K562 (cell line): Measurements from ENCODE around the gene RHOF. TPM values are rescaled to one million over a fixed set of nuclear protein-coding genes. Genes with fewer than 3 reads are reported as not detected.
A peak's percentile ranks its signal among the peaks of the same experiment; 100 is the strongest.

ENCODE experiments used
- ATAC-seq: fragments of 200-7000 bp; cut with Tn5 transposase; 3 replicates; pipeline ENCODE4 v1.9.1; 2020; ENCODE audit warnings: moderate library complexity
- BruUV-seq: library from RNA; stranded (reverse); fragments of 400-500 nt; replicated peaks from 2 replicates; lab custom pipeline; 2021; lab: Mats Ljungman, UMichigan
- CTCF ChIA-PET: fragments of 300-600 bp; formaldehyde crosslinking; extraction: SDS; loops from one replicate; lab custom pipeline; 2021; ENCODE audit warnings: low intra/inter-chr PET ratio; lab: Yijun Ruan, JAX
- POLR2A ChIA-PET: fragments of 300-600, 350-650 bp; sonication (Branson Sonifier 250); formaldehyde crosslinking; extraction: SDS; loops from one replicate; lab custom pipeline; 2021; ENCODE audit warnings: antibody characterized with exemption, inconsistent platforms; lab: Yijun Ruan, JAX
- DNase-seq, 4 experiments: peaks; one replicate each; pipeline versions ENCODE4 v3.0.0 to v3.0.0-alpha.2; 2011 to 2018; ENCODE audit warnings: low spot score in 3 of 4, mixed read lengths in 3 of 4; ENCODE audit errors: extremely low read depth in 1 of 4
- FAIRE-seq: peaks from 2 replicates; lab custom pipeline; 2011; peaks lifted over from hg19 to GRCh38; lab: Jason Lieb, UNC
- H2AFZ ChIP-seq: 2 replicates; pipeline ENCODE4 v1.6.0; 2011; ENCODE audit warnings: low read depth, low read length, control low read depth, inconsistent platforms
- H3K27ac ChIP-seq: fragments of 200-600 bp; 3 replicates; pipeline ENCODE4 v1.8.0; 2011; ENCODE audit warnings: low read depth, mild to moderate bottlenecking, control low read depth, inconsistent platforms, low read length, moderate library complexity, mixed read lengths; ENCODE audit errors: extremely low read depth
- H3K27me3 ChIP-seq, 2 experiments: fragments of 300-600 bp in 1 of 2; 2 replicates in 1 of 2; 3 replicates in 1 of 2; pipeline versions ENCODE4 v1.6.0 to v1.8.0; 2011; ENCODE audit warnings: inconsistent platforms in 2 of 2, low read length in 2 of 2, mild to moderate bottlenecking in 1 of 2, mixed read lengths in 1 of 2, moderate library complexity in 1 of 2; ENCODE audit not compliant: control insufficient read depth in 2 of 2, insufficient read depth in 2 of 2
- H3K36me3 ChIP-seq: fragments of 300-600 bp; 3 replicates; pipeline ENCODE4 v1.8.0; 2011; ENCODE audit warnings: mild to moderate bottlenecking, low read length, inconsistent platforms; ENCODE audit not compliant: control insufficient read depth, insufficient read depth
- H3K4me1 ChIP-seq, 2 experiments: fragments of 200-600 bp in 1 of 2; replicated peaks in 1 of 2; 2 replicates in 1 of 2; 3 replicates in 1 of 2; pipeline versions ENCODE4 v1.5.1 to v1.8.0; 2011; ENCODE audit warnings: inconsistent platforms in 2 of 2, low read length in 2 of 2, mild to moderate bottlenecking in 1 of 2, mixed read lengths in 1 of 2, moderate library complexity in 1 of 2; ENCODE audit not compliant: control insufficient read depth in 2 of 2, insufficient read depth in 2 of 2
- H3K4me2 ChIP-seq: 2 replicates; pipeline ENCODE4 v1.6.1; 2011; ENCODE audit warnings: low read length, control low read depth, inconsistent platforms, mixed read lengths; ENCODE audit not compliant: insufficient read depth
- H3K4me3 ChIP-seq: fragments of 200-600 bp; sonication (generic), shearing (Covaris generic); 2 replicates; pipeline ENCODE4 v1.5.1; 2016; ENCODE audit warnings: control low read depth, inconsistent platforms
- H3K79me2 ChIP-seq: fragments of 200-600 bp; 3 replicates; pipeline ENCODE4 v1.8.0; 2011; ENCODE audit warnings: low read length, inconsistent platforms; ENCODE audit not compliant: control insufficient read depth, insufficient read depth
- H3K9ac ChIP-seq, 2 experiments: 2 replicates each; pipeline versions ENCODE4 v1.6.0 to v1.6.1; 2011; ENCODE audit warnings: low read depth in 2 of 2, low read length in 2 of 2, control low read depth in 1 of 2, inconsistent platforms in 1 of 2, mild to moderate bottlenecking in 1 of 2, mixed read lengths in 1 of 2; ENCODE audit not compliant: insufficient read depth in 1 of 2
- H3K9me1 ChIP-seq: one replicate; pipeline ENCODE4 v1.6.0; 2011; ENCODE audit warnings: inconsistent platforms, mild to moderate bottlenecking, low read length, moderate library complexity; ENCODE audit not compliant: control insufficient read depth, insufficient read depth
- H3K9me3 ChIP-seq: replicated peaks from 2 replicates; pipeline ENCODE4 v1.5.1; 2011; ENCODE audit warnings: low read depth, low read length, inconsistent platforms; ENCODE audit not compliant: control insufficient read depth, insufficient read depth
- H4K20me1 ChIP-seq: replicated peaks from 2 replicates; pipeline ENCODE4 v1.6.1; 2011; ENCODE audit warnings: low read length, inconsistent platforms, mixed read lengths; ENCODE audit not compliant: control insufficient read depth, insufficient read depth
- BDP1 ChIP-seq: IDR thresholded peaks from 3 replicates; pipeline ENCODE4 v1.6.1; 2011; ENCODE audit not compliant: insufficient read length, insufficient read depth
- DACH1 ChIP-seq: fragments of 450-650 bp; IDR thresholded peaks from 2 replicates; pipeline ENCODE4 v1.6.1; 2018; ENCODE audit not compliant: partially characterized antibody
- EZH2 ChIP-seq: IDR thresholded peaks from 2 replicates; pipeline ENCODE4 v1.6.1; 2012; ENCODE audit warnings: low read depth, mild to moderate bottlenecking, inconsistent platforms, low read length, borderline replicate concordance
- MYC ChIP-seq, 2 experiments: fragments of 250-450 bp in 1 of 2; sonication (Bioruptor Pico) in 1 of 2; IDR thresholded peaks; 2 replicates each; pipeline versions ENCODE4 v1.5.1 to v1.6.1; 2012 to 2021; ENCODE audit warnings: low read depth in 2 of 2, borderline replicate concordance in 1 of 2, improper control_type of control experiment in 1 of 2, low read length in 1 of 2, mild to moderate bottlenecking in 1 of 2, moderate library complexity in 1 of 2
- PTBP1 ChIP-seq: fragments of 200-400 bp; formaldehyde crosslinking; IDR thresholded peaks from 2 replicates; pipeline ENCODE4 v1.6.1; 2017; ENCODE audit warnings: low read depth, low read length
- SMAD2 ChIP-seq: fragments of 150-350 bp; IDR thresholded peaks from 2 replicates; pipeline ENCODE4 v1.6.1; 2014; ENCODE audit warnings: low read depth, mild to moderate bottlenecking, low read length
- STAT5A ChIP-seq: IDR thresholded peaks from 2 replicates; pipeline ENCODE4 v1.6.1; 2012; ENCODE audit warnings: low read length, inconsistent platforms, borderline replicate concordance
- ZFP1 ChIP-seq: fragments of 450-650 bp; formaldehyde crosslinking; IDR thresholded peaks from 2 replicates; pipeline ENCODE4 v1.4.0; 2020; ENCODE audit warnings: mild to moderate bottlenecking, mixed read lengths
- ZNF263 ChIP-seq: sonication (generic); formaldehyde crosslinking; IDR thresholded peaks from 2 replicates; pipeline ENCODE4 v1.8.0; 2022; ENCODE audit warnings: mild to moderate bottlenecking, missing genetic modification reagents, borderline replicate concordance
- WGBS: fragments of 100-300 bp; shearing (Covaris generic); methylation state at CpG from one replicate; pipeline ENCODE4 v1.1.6; 2016; ENCODE audit warnings: low coverage, mixed read lengths; ENCODE audit not compliant: insufficient coverage; ENCODE audit errors: missing lambda C conversion rate; 5-methylcytosine and 5-hydroxymethylcytosine counted together
- in situ Hi-C: fragments of 300-500 bp; cut with MboI; formaldehyde crosslinking; loops from 4 replicates; pipeline ENCODE4 v1.15.0; 2018; ENCODE audit warnings: inconsistent platforms, mixed read lengths
- intact Hi-C: fragments of 100-400 bp; cut with micrococcal nuclease; formaldehyde crosslinking; loops from 2 replicates; pipeline ENCODE4 v1.14.2; 2022
- polyA plus RNA-seq, 8 experiments: library from polyadenylated mRNA; depleted of rRNA in 4 of 8; stranded (reverse) in 5 of 8; unstranded in 3 of 8; fragments of >200 nt; fragmentation: Nextera tagmentation in 2 of 8; fragmentation: Illumina TruSeq in 1 of 8; extraction: Ambion mirVana in 2 of 8; extraction: Trizol in 1 of 8; gene quantifications; 2 replicates each; pipeline versions ENCODE4 v1.2.1 to v1.2.3, GENCODE V29; 2011 to 2014; ENCODE audit warnings: inconsistent platforms in 1 of 8, missing spikeins in 1 of 8
- total RNA-seq, 7 experiments: library from RNA; depleted of rRNA in 6 of 7; stranded (reverse); fragments of >200 nt in 6 of 7; fragmentation: Illumina TruSeq in 2 of 7; extraction: Trizol in 2 of 7; gene quantifications; 2 replicates each; pipeline versions ENCODE4 v1.2.1 to v1.2.3, GENCODE V29; 2011 to 2021; ENCODE audit warnings: low replicate concordance in 1 of 7
- TF ChIP-seq, protein P1 (sequence below): IDR thresholded peaks from 2 replicates; pipeline ENCODE4 v1.6.1; 2012; ENCODE audit warnings: low read depth, low read length, improper control_type of control experiment, borderline replicate concordance
- TF ChIP-seq, protein P2 (sequence below): sonication (generic); formaldehyde crosslinking; IDR thresholded peaks from 2 replicates; pipeline ENCODE4 v1.8.1; 2023; ENCODE audit warnings: missing genetic modification reagents, mild to moderate bottlenecking, borderline replicate concordance

Gene RHOF
- total and polyA plus RNA-seq, 9 of the 15 experiments (the other 6 are each of a cell fraction or from before 2014, with no cell fraction given), result 0.13 to 10.1 (median 4.0) TPM

DNA sequence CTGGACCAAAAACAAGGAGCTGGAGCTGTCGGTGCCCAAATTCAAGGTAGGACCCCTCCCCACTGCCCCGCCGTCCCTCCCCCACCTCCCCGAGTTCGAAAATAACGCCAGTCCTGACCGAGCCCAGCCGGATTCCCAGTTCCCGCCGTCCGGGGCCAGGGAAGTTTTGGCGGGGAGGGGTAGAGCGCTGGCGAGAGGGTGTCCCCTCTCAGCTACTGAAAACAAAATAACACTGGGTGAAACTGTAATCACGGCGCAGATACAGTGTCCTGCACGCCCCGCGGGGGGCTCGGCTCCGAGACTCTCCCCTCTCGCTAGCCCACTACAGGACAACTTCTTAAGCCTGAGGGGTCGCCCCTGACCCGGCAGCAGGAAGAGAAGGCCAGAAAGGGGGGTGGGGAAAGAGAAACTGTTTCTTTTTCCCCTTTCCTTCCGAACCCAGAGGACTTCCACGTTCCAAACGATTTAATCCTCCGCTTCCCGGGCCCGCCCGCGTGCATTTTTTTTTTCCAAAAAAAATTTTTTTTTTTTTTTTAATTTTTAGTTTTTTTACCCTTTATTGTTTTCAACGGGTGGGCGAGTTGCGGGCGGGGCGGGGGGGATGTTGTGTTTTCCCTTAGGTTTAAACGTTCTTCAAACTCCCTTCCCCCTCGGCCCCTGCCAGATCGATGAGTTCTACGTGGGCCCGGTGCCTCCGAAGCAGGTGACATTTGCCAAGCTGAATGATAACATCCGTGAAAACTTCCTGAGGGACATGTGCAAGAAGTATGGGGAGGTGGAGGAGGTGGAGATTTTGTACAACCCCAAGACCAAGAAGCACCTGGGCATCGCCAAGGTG lies 11.9 kb upstream of the RHOF start:
- H3K9me1 ChIP-seq, result no peaks in the 10 kb centered on the region
- H3K9me3 ChIP-seq, result no peaks in the 10 kb centered on the region
- H2AFZ ChIP-seq, result peak overlapping the region; percentile 56
- H3K36me3 ChIP-seq, result peaks cover 46% of the 10 kb centered on the region
- H3K4me3 ChIP-seq, result peak overlapping the region; percentile 80
- ATAC-seq (no peak), DNase-seq (no peak), FAIRE-seq (no peak)
- ChIA-PET CTCF (no interaction called here), POLR2A (interaction anchor here (0.7 to 12.1 kb wide), 4 partner anchors 9 to 147 kb away, joined by 3 to 194 read pairs (median 4); partner anchors contain the start of gene RHOF)
- H3K9ac ChIP-seq, result peak overlapping the region; percentile 79 to 92
- H3K27ac ChIP-seq, result peak overlapping the region; percentile 99
- H3K27me3 ChIP-seq, result no peaks in the 10 kb centered on the region
- WGBS, result 2% methylated on average over 30 of the region's 45 CpGs
- no TSS peak for BruUV-seq
- H3K4me1 ChIP-seq, result peaks cover 9 to 56% of the 10 kb centered on the region in 2 experiments; a peak in 4 of 5 replicates
- 0 out of 2 replicates have a peak, but pooled peaks cover 3% of the 10 kb centered on the region for H4K20me1 ChIP-seq
- H3K4me2 ChIP-seq, result peak overlapping the region; percentile 93
- in situ Hi-C loops, result no loop called here
- peaks cover 83% of the 10 kb centered on the region for H3K79me2 ChIP-seq
- intact Hi-C loops, result no loop called here
- TF ChIP-seq, protein P1, sequence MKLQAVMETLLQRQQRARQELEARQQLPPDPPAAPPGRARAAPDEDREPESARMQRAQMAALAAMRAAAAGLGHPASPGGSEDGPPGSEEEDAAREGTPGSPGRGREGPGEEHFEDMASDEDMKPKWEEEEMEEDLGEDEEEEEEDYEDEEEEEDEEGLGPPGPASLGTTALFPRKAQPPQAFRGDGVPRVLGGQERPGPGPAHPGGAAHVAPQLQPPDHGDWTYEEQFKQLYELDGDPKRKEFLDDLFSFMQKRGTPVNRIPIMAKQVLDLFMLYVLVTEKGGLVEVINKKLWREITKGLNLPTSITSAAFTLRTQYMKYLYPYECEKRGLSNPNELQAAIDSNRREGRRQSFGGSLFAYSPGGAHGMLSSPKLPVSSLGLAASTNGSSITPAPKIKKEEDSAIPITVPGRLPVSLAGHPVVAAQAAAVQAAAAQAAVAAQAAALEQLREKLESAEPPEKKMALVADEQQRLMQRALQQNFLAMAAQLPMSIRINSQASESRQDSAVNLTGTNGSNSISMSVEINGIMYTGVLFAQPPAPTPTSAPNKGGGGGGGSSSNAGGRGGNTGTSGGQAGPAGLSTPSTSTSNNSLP, result no peak
- TF ChIP-seq SMAD2, result no peak
- TF ChIP-seq PTBP1, result no peak
- no peak for TF ChIP-seq DACH1
- TF ChIP-seq STAT5A, result no peak
- no peak for TF ChIP-seq ZFP1 (CRISPR knock-in tag)
- peak; percentile 4; the same call in 1 of the 2 replicates for TF ChIP-seq ZNF263
- TF ChIP-seq EZH2, result no peak
- no peak for TF ChIP-seq BDP1
- TF ChIP-seq MYC (IDR thresholded peaks at IDR 0.05; ENCODE audit: low read depth, low read length), result no peak
- no peak for TF ChIP-seq MYC (CRISPR knock-in tag; IDR thresholded peaks at IDR 0.05; ENCODE audit: borderline replicate concordance, low read depth)
- TF ChIP-seq, protein P2, sequence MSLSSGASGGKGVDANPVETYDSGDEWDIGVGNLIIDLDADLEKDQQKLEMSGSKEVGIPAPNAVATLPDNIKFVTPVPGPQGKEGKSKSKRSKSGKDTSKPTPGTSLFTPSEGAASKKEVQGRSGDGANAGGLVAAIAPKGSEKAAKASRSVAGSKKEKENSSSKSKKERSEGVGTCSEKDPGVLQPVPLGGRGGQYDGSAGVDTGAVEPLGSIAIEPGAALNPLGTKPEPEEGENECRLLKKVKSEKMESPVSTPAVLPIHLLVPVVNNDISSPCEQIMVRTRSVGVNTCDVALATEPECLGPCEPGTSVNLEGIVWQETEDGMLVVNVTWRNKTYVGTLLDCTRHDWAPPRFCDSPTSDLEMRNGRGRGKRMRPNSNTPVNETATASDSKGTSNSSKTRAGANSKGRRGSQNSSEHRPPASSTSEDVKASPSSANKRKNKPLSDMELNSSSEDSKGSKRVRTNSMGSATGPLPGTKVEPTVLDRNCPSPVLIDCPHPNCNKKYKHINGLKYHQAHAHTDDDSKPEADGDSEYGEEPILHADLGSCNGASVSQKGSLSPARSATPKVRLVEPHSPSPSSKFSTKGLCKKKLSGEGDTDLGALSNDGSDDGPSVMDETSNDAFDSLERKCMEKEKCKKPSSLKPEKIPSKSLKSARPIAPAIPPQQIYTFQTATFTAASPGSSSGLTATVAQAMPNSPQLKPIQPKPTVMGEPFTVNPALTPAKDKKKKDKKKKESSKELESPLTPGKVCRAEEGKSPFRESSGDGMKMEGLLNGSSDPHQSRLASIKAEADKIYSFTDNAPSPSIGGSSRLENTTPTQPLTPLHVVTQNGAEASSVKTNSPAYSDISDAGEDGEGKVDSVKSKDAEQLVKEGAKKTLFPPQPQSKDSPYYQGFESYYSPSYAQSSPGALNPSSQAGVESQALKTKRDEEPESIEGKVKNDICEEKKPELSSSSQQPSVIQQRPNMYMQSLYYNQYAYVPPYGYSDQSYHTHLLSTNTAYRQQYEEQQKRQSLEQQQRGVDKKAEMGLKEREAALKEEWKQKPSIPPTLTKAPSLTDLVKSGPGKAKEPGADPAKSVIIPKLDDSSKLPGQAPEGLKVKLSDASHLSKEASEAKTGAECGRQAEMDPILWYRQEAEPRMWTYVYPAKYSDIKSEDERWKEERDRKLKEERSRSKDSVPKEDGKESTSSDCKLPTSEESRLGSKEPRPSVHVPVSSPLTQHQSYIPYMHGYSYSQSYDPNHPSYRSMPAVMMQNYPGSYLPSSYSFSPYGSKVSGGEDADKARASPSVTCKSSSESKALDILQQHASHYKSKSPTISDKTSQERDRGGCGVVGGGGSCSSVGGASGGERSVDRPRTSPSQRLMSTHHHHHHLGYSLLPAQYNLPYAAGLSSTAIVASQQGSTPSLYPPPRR, result no peak
